Glutamatergic neuron (in vitro differentiated cells): Measurements from ENCODE around the gene OR5D18. TPM values are rescaled to one million over a fixed set of nuclear protein-coding genes. Genes with fewer than 3 reads are reported as not detected.

Experiments used
- DNase-seq: peaks from one replicate; pipeline ENCODE4 v3.0.0; 2022
- H3K27ac Mint-ChIP-seq: one replicate; pipeline ENCODE4 v1.8.0; 2020; ENCODE audit warnings: mild to moderate bottlenecking, mixed read lengths, inconsistent platforms; ENCODE audit not compliant: unreplicated experiment
- H3K27me3 Mint-ChIP-seq: one replicate; pipeline ENCODE4 v1.8.0; 2020; ENCODE audit warnings: mild to moderate bottlenecking, moderate library complexity, mixed read lengths, inconsistent platforms; ENCODE audit not compliant: unreplicated experiment
- H3K36me3 Mint-ChIP-seq: one replicate; pipeline ENCODE4 v1.8.0; 2020; ENCODE audit warnings: mild to moderate bottlenecking, mixed read lengths, inconsistent platforms; ENCODE audit not compliant: unreplicated experiment
- H3K4me1 Mint-ChIP-seq: one replicate; pipeline ENCODE4 v1.8.0; 2020; ENCODE audit warnings: mild to moderate bottlenecking, low read depth, mixed read lengths, inconsistent platforms; ENCODE audit not compliant: unreplicated experiment
- H3K4me3 Mint-ChIP-seq: one replicate; pipeline ENCODE4 v1.8.0; 2020; ENCODE audit warnings: mild to moderate bottlenecking, mixed read lengths, inconsistent platforms; ENCODE audit not compliant: unreplicated experiment
- H3K9me3 Mint-ChIP-seq: one replicate; pipeline ENCODE4 v1.8.0; 2020; ENCODE audit warnings: mild to moderate bottlenecking, moderate library complexity, mixed read lengths, inconsistent platforms; ENCODE audit not compliant: unreplicated experiment
- CTCF ChIP-seq: fragments of 200-600 bp; sonication (generic); IDR thresholded peaks from one replicate; pipeline ENCODE4 v1.5.0; 2021; ENCODE audit not compliant: partially characterized antibody, unreplicated experiment
- long read RNA-seq: library from polyadenylated mRNA; unstranded; transcript quantifications from one replicate; pipeline ENCODE4 v2.0.0, GENCODE V29; 2020; ENCODE audit not compliant: unreplicated experiment
- total RNA-seq: library from RNA; stranded (reverse); fragmentation: NEBNext Ultra II Directional; extraction: Animal tissue kit (Norgen Biotek cat#: 25700); gene quantifications from one replicate; pipeline ENCODE4 v1.2.1, GENCODE V29; 2021; ENCODE audit not compliant: unreplicated experiment

OR5D18 gene
- not detected for total RNA-seq
- long read RNA-seq: 0 reads

GRCh38 chr11:55819330-55819729 is at the start of gene OR5D18:
TSS of gene OR5D18 (plus strand) at chr11:55819630. CDS start at chr11:55819630, 0 bp downstream.
- Mint-ChIP-seq H3K4me3 (no peak within 1 kb of the TSS), H3K9me3 (peaks cover 8% of the 10 kb centered on the region), H3K27me3 (peaks cover 3% of the 10 kb centered on the region), H3K4me1 (no peaks in the 10 kb centered on the region), H3K27ac (no peak within 1 kb of the TSS), H3K36me3 (no peaks in the 10 kb centered on the region)
- DNase-seq: no peak
- TF ChIP-seq CTCF: no peak

GRCh38 chr11:55773138-55773537 is 46.3 kb upstream of the OR5D18 start, which contains the start of gene OR5D13:
TSS of gene OR5D13 (plus strand) at chr11:55773438. CDS start at chr11:55773438, 0 bp downstream.
- Mint-ChIP-seq H3K9me3 (peaks cover 8% of the 10 kb centered on the region), H3K4me1 (no peaks in the 10 kb centered on the region), H3K27ac (no peak within 1 kb of the TSS), H3K36me3 (no peaks in the 10 kb centered on the region), H3K4me3 (no peak within 1 kb of the TSS), H3K27me3 (no peaks in the 10 kb centered on the region)
- DNase-seq: no peak
- TF ChIP-seq CTCF: no peak

- TF ChIP-seq CTCF: no peak
- no peaks in the 10 kb centered on the region for H3K27me3 Mint-ChIP-seq
- peaks cover 9% of the 10 kb centered on the region for H3K9me3 Mint-ChIP-seq
These were observed 27.8 kb upstream of the OR5D18 start for GRCh38 chr11:55791606-55792005.

GRCh38 chr11:55793321-55793720 is 26.1 kb upstream of the OR5D18 start:
- Mint-ChIP-seq H3K27ac (no peak overlapping the region), H3K36me3 (peaks cover 5% of the 10 kb centered on the region), H3K9me3 (peaks cover 9% of the 10 kb centered on the region), H3K4me3 (no peak overlapping the region), H3K27me3 (no peaks in the 10 kb centered on the region), H3K4me1 (no peaks in the 10 kb centered on the region)
- no peak for DNase-seq
- no peak for TF ChIP-seq CTCF

More at GRCh38 chr11:55791606-55792005, 27.8 kb upstream of the OR5D18 start:
- H3K36me3 Mint-ChIP-seq: peaks cover 5% of the 10 kb centered on the region
- no peak for DNase-seq
- H3K27ac Mint-ChIP-seq: no peak overlapping the region
- H3K4me3 Mint-ChIP-seq: no peak overlapping the region
- no peaks in the 10 kb centered on the region for H3K4me1 Mint-ChIP-seq

GRCh38 chr11:55795256-55795655 is 24.2 kb upstream of the OR5D18 start, which contains the start of gene OR5D14:
TSS of gene OR5D14 (plus strand) at chr11:55795556. CDS start at chr11:55795556, 0 bp downstream.
- Mint-ChIP-seq H3K27ac (no peak within 1 kb of the TSS), H3K27me3 (no peaks in the 10 kb centered on the region), H3K36me3 (peaks cover 5% of the 10 kb centered on the region), H3K9me3 (peaks cover 9% of the 10 kb centered on the region), H3K4me1 (no peaks in the 10 kb centered on the region), H3K4me3 (no peak within 1 kb of the TSS)
- no peak for TF ChIP-seq CTCF
- no peak for DNase-seq
